Erythroblast (primary cell): ENCODE data around the gene FAAP100.
A peak's percentile ranks its signal among the peaks of the same experiment; 100 is the strongest.

Experiments used
- DNase-seq, 2 experiments: peaks; one replicate each; lab custom pipeline; 2025; lab: John Stamatoyannopoulos, UW
- GATA1 ChIP-seq: IDR thresholded peaks from 2 replicates; pipeline ENCODE4 v1.6.1; 2011; ENCODE audit warnings: low read depth, mild to moderate bottlenecking, control low read depth, low read length, moderate library complexity
- POLR2A ChIP-seq: IDR thresholded peaks from 2 replicates; pipeline ENCODE4 v1.6.1; 2011; ENCODE audit warnings: mild to moderate bottlenecking, low read length

FAAP100 gene

GRCh38 chr17:81553616-81554181, 1.5 kb upstream of the FAAP100 start:
- TF ChIP-seq GATA1, result no peak
- TF ChIP-seq POLR2A, result no peak

GRCh38 chr17:81553018-81553615, 964 bp upstream of the FAAP100 start:
- DNase-seq, result peak; percentile 81 to 85
- no peak for TF ChIP-seq GATA1
- TF ChIP-seq POLR2A, result no peak

More at GRCh38 chr17:81553616-81554181, 1.5 kb upstream of the FAAP100 start:
- peak; percentile 46 to 57 for DNase-seq

GRCh38 chr17:81551458-81552243, 502 bp downstream of the FAAP100 start:
- peak; percentile 62 to 81 for DNase-seq
- TF ChIP-seq GATA1 (no peak), POLR2A (no peak)

GRCh38 chr17:81550830-81551457, 1.2 kb downstream of the FAAP100 start:
- DNase-seq, result no peak
- TF ChIP-seq GATA1 (no peak), POLR2A (no peak)

- no peak for DNase-seq
- no peak for TF ChIP-seq POLR2A
- no peak for TF ChIP-seq GATA1
Observed at GRCh38 chr17:81550285-81550684, 1.9 kb downstream of the FAAP100 start.

GRCh38 chr17:81549826-81550225, 2.3 kb downstream of the FAAP100 start:
- DNase-seq, result no peak
- TF ChIP-seq GATA1 (no peak), POLR2A (no peak)

GRCh38 chr17:81549031-81549557, 3.1 kb downstream of the FAAP100 start:
- DNase-seq, result no peak

GRCh38 chr17:81547614-81547982, 4.6 kb downstream of the FAAP100 start:
- TF ChIP-seq POLR2A (no peak), GATA1 (no peak)
- no peak for DNase-seq

More at GRCh38 chr17:81549031-81549557, 3.1 kb downstream of the FAAP100 start:
- TF ChIP-seq GATA1 (no peak), POLR2A (no peak)

- DNase-seq, result no peak
- no peak for TF ChIP-seq GATA1
- TF ChIP-seq POLR2A, result no peak
Observed at GRCh38 chr17:81546906-81547613, 5.1 kb downstream of the FAAP100 start.

GRCh38 chr17:81545160-81545949, 6.8 kb downstream of the FAAP100 start:
- TF ChIP-seq POLR2A (no peak), GATA1 (no peak)
- DNase-seq, result no peak

GRCh38 chr17:81544281-81544974, 7.7 kb downstream of the FAAP100 start:
- TF ChIP-seq POLR2A, result no peak
- TF ChIP-seq GATA1, result no peak
- DNase-seq, result no peak

- TF ChIP-seq POLR2A, result no peak
- TF ChIP-seq GATA1, result no peak
- no peak for DNase-seq
Observed at GRCh38 chr17:81543756-81544155, 8.4 kb downstream of the FAAP100 start.
